CD4-positive, alpha-beta T cell treated with Interleukin-1 beta for 1 hour (primary cell): ENCODE results near the gene ITFG2.

Source experiments
- DNase-seq, 2 donors: peaks; one replicate each; pipeline ENCODE4 v3.0.0-alpha.2; 2020 to 2022

The ITFG2 gene

GRCh38 chr12:2795291-2796186, 16.9 kb upstream of the ITFG2 start:
- peak; percentile 69 to 72 for DNase-seq

- DNase-seq = no peak
These were observed 16.2 kb upstream of the ITFG2 start for GRCh38 chr12:2796187-2796666.

GRCh38 chr12:2797721-2798418, 14.6 kb upstream of the ITFG2 start:
- DNase-seq = no peak

- DNase-seq = no peak
These were observed 12.4 kb upstream of the ITFG2 start for GRCh38 chr12:2800046-2800570.

GRCh38 chr12:2801044-2801783, 11.3 kb upstream of the ITFG2 start:
- DNase-seq = no peak

- DNase-seq = no peak
These were observed 8.7 kb upstream of the ITFG2 start for GRCh38 chr12:2803635-2804392.

GRCh38 chr12:2804393-2805142, 7.9 kb upstream of the ITFG2 start:
- no peak for DNase-seq

GRCh38 chr12:2805143-2805520, 7.3 kb upstream of the ITFG2 start:
- no peak for DNase-seq

GRCh38 chr12:2806700-2807099, 5.8 kb upstream of the ITFG2 start:
- no peak for DNase-seq

GRCh38 chr12:2811801-2812200, 667 bp upstream of the ITFG2 start:
- no peak for DNase-seq

GRCh38 chr12:2813214-2814185, 1.0 kb downstream of the ITFG2 start:
- DNase-seq = peak; percentile 50 to 61

- no peak for DNase-seq
These were observed 7.3 kb downstream of the ITFG2 start for GRCh38 chr12:2819810-2820209.

GRCh38 chr12:2820432-2820831, 8.0 kb downstream of the ITFG2 start:
- no peak for DNase-seq

- DNase-seq = no peak
These were observed 11.0 kb downstream of the ITFG2 start for GRCh38 chr12:2823483-2823882.

- no peak for DNase-seq
These were observed 12.1 kb downstream of the ITFG2 start for GRCh38 chr12:2824541-2824940.

GRCh38 chr12:2825132-2825531, 12.7 kb downstream of the ITFG2 start:
- DNase-seq = no peak

GRCh38 chr12:2826036-2826435, 13.6 kb downstream of the ITFG2 start:
- no peak for DNase-seq

- DNase-seq = no peak
These were observed 14.4 kb downstream of the ITFG2 start for GRCh38 chr12:2826721-2827515.

- no peak for DNase-seq
These were observed 16.8 kb downstream of the ITFG2 start for GRCh38 chr12:2829275-2829674.
